ENCODE measurements around the gene RNF223.

Gene RNF223

GRCh38 chr1:1072299-1072848 is 1.7 kb downstream of the RNF223 start:
- Histone ChIP-seq H3K4me1 (ENCODE audit: low read length) (0 out of 2 replicates have a peak, but pooled peaks cover 3% of the 10 kb centered on the region), H3K9me3 (ENCODE audit: insufficient read depth, low read length) (no peaks in the 10 kb centered on the region), H2AFZ (ENCODE audit: low read depth, low read length) (no peak overlapping the region), H3K4me2 (ENCODE audit: low read length) (no peak overlapping the region), H4K20me1 (ENCODE audit: insufficient read depth, low read length) (no peaks in the 10 kb centered on the region), H3K79me2 (ENCODE audit: low read length) (no peaks in the 10 kb centered on the region), H3K4me3 (ENCODE audit: low read length) (no peak overlapping the region), H3K27ac (ENCODE audit: low read length) (no peak overlapping the region), H3K36me3 (replicated peaks; ENCODE audit: low read depth, low read length) (no peaks in the 10 kb centered on the region), H3K27me3 (ENCODE audit: low read depth, low read length) (no peaks in the 10 kb centered on the region), H3K9ac (ENCODE audit: low read length) (no peak overlapping the region)
- TF ChIP-seq CTCF (IDR thresholded peaks at IDR 0.05; ENCODE audit: low read depth, low read length) = no peak
- no peak for TF ChIP-seq EZH2phosphoT487 (IDR thresholded peaks at IDR 0.05; ENCODE audit: low read depth)

DNA sequence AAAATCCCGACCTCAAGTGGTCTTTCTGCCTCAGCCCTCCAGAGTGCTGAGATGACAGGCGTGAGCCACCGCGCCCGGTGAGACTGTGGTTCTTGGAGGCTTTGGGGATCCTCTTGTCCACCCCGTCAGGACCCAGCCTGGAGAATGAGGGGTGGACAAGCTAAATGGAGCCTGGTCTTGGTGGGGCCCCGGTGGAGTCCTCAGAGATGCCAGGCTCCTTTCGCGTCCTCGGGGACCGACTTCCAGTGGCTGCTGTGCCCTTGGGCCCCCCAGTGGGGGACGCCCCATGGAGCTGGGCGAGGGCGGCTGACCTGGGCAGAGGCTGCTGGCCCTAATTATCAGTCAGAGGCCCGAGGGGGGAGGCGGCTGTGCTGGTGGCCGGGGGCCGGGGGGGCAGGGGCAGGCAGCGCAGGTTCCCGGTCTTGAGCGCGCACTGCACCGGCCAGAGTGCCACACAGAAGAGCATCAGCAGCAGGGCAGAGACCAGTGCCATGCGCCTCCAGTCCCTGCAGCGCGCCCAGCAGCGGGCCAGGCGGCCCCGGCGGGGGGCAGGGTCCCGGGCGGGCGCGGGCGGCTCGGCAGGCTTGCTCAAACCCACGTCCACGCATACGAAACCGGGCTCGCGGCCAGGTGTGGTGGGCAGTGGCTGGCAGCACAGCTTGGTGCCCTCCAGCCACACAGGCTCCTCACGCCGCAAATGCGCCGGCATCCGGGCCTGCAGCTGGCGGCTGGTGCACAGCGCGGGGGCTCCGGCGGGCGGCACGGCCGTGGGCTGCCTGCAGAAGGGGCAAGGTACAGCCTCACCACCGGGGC is 2.4 kb downstream of the RNF223 start:
- no peak overlapping the region for H3K4me3 ChIP-seq (ENCODE audit: low read length)
- TF ChIP-seq EZH2phosphoT487 (IDR thresholded peaks at IDR 0.05; ENCODE audit: low read depth) = no peak
- no peak for TF ChIP-seq CTCF (IDR thresholded peaks at IDR 0.05; ENCODE audit: low read depth, low read length)
- no peaks in the 10 kb centered on the region for H4K20me1 ChIP-seq (ENCODE audit: insufficient read depth, low read length)
- H3K27me3 ChIP-seq (ENCODE audit: low read depth, low read length) = peaks cover 3% of the 10 kb centered on the region; the same call in 1 of the 2 replicates
- no peak overlapping the region for H3K9ac ChIP-seq (ENCODE audit: low read length)
- H3K4me2 ChIP-seq (ENCODE audit: low read length) = no peak overlapping the region
- no peak overlapping the region for H2AFZ ChIP-seq (ENCODE audit: low read depth, low read length)
- H3K27ac ChIP-seq (ENCODE audit: low read length) = no peak overlapping the region
- H3K79me2 ChIP-seq (ENCODE audit: low read length) = no peaks in the 10 kb centered on the region
- no peaks in the 10 kb centered on the region for H3K36me3 ChIP-seq (replicated peaks; ENCODE audit: low read depth, low read length)
- no peaks in the 10 kb centered on the region for H3K9me3 ChIP-seq (ENCODE audit: insufficient read depth, low read length)
- 0 out of 2 replicates have a peak, but pooled peaks cover 3% of the 10 kb centered on the region for H3K4me1 ChIP-seq (ENCODE audit: low read length)

DNA sequence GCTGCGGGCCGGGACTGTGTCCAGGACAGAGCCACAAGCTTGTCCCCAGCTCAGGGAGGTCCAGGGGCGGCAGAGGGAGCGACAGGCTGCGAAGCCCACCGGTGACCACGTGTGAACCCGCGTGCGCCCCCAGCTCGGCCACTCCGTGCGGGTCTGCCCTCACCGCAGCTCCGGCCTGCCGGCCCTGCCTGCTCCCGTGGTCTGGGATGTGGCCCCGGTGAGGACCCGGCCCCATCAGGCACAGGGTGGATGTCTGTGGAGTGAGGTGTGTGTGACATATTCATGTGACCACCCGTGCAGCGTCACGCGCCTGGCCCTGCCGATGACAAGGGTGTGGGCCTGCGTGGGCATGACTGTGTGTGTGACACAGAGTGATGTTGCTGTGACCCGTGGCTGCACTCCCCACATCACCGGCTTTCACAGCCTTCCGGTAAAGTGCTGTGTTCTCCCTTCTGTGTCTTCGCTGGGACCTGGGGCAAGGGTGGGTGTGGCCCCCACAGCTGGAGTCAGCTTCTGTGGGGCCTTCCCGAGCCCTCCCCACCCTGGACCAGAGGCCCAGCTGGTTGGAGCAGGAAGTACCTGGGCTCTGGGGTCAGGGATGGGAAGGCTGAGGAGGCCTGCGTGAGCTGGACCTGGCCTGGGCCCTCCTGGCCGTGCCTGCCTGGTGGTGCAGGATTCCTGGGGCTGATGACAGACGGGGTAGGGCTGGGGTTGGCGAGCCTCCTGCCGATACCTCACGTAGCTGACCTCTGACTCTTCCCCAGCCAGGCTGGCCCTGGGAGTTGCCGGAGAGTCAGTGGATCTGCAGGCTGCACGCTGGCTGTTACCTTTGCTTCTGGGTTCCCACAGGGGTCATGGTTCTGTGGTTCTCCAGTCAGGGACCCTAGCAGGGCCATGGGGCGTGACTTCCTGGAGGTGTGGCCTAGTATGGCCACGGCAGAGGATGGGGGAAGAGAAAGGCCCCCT is 4.1 kb downstream of the RNF223 start:
- Histone ChIP-seq H2AFZ (ENCODE audit: low read depth, low read length) (no peak overlapping the region), H3K4me1 (ENCODE audit: low read length) (peaks cover 11% of the 10 kb centered on the region; the same call in 1 of the 2 replicates), H3K4me3 (ENCODE audit: low read length) (no peak overlapping the region)

More for the DNA sequence above, 4.1 kb downstream of the RNF223 start:
- no peak overlapping the region for H3K9ac ChIP-seq (ENCODE audit: low read length)
- H3K9me3 ChIP-seq (ENCODE audit: insufficient read depth, low read length) = no peaks in the 10 kb centered on the region
- TF ChIP-seq CTCF (IDR thresholded peaks at IDR 0.05; ENCODE audit: low read depth, low read length) (no peak), EZH2phosphoT487 (IDR thresholded peaks at IDR 0.05; ENCODE audit: low read depth) (no peak)
- no peaks in the 10 kb centered on the region for H3K79me2 ChIP-seq (ENCODE audit: low read length)
- H3K27ac ChIP-seq (ENCODE audit: low read length) = no peak overlapping the region
- H3K27me3 ChIP-seq (ENCODE audit: low read depth, low read length) = peaks cover 8% of the 10 kb centered on the region; the same call in 1 of the 2 replicates
- no peaks in the 10 kb centered on the region for H4K20me1 ChIP-seq (ENCODE audit: insufficient read depth, low read length)
- no peaks in the 10 kb centered on the region for H3K36me3 ChIP-seq (replicated peaks; ENCODE audit: low read depth, low read length)
- no peak overlapping the region for H3K4me2 ChIP-seq (ENCODE audit: low read length)

Measured in OCI-LY3 (cell line).